Hippocampal formation (tissue), 2 donors: ENCODE data around the gene PEA15.

ENCODE experiments used
- DNase-seq, 2 donors: peaks; one replicate each; lab custom pipeline; 2025; lab: John Stamatoyannopoulos, UW

Gene PEA15

GRCh38 chr1:160239582-160240299, 34.6 kb downstream of the PEA15 start:
- DNase-seq = no peak

- no peak for DNase-seq
Observed at GRCh38 chr1:160243767-160244166, 38.6 kb downstream of the PEA15 start.

GRCh38 chr1:160244209-160244608, 39.0 kb downstream of the PEA15 start:
- DNase-seq = no peak

- no peak for DNase-seq
Observed at GRCh38 chr1:160245434-160245833, 40.2 kb downstream of the PEA15 start.

GRCh38 chr1:160247053-160247452, 41.9 kb downstream of the PEA15 start:
- DNase-seq = no peak

- DNase-seq = no peak
Observed at GRCh38 chr1:160251011-160251410, 45.8 kb downstream of the PEA15 start.

- peak; percentile 69 to 92 for DNase-seq
Observed at GRCh38 chr1:160251687-160252526, 46.7 kb downstream of the PEA15 start.

GRCh38 chr1:160255781-160256300, 50.7 kb downstream of the PEA15 start:
- no peak for DNase-seq

- DNase-seq = no peak
Observed at GRCh38 chr1:160256396-160257046, 51.3 kb downstream of the PEA15 start.

- DNase-seq = peak in 1 of 2 donors; percentile 26
Observed at GRCh38 chr1:160257411-160258015, 52.3 kb downstream of the PEA15 start.

GRCh38 chr1:160258177-160258798, 53.1 kb downstream of the PEA15 start:
- no peak for DNase-seq

GRCh38 chr1:160260406-160261382, 55.5 kb downstream of the PEA15 start:
- no peak for DNase-seq

- DNase-seq = peak in 1 of 2 donors; percentile 31
Observed at GRCh38 chr1:160261556-160261892, 56.3 kb downstream of the PEA15 start.

GRCh38 chr1:160261893-160262794, 57.0 kb downstream of the PEA15 start, which contains the start of gene DCAF8:
DCAF8 (minus strand) TSS chr1:160262549; CDS start chr1:160244008, 18,541 bp downstream.
- peak; percentile 96 for DNase-seq

GRCh38 chr1:160264795-160265307, 59.7 kb downstream of the PEA15 start:
- DNase-seq = no peak
